Measurements from ENCODE around the gene KPNA3.
"Not testable (repeated sequence)": the region's sequence is repeated elsewhere in the genome, so short reads cannot be mapped to it uniquely, and the experiment has no call there.

KPNA3 gene

DNA sequence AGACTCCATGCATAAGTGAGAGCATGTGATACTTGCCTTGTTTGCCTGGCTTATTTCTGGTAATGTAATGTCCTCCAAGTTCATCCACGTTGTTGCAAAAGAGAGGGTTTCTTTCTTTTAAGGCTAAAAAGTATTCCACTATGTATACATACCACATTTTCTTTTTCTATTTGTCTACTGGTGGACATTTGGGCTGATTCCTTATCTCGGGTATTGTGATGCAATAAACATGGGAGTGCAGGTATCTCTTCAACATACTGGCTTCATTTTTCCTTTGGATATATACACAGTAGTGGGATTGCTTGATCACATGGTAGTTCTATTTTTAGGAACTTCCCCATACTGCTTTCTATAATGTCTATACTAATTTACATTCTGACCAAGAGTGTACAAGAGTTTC lies 51.6 kb downstream of the KPNA3 start:
- no peak for DNase-seq

DNA sequence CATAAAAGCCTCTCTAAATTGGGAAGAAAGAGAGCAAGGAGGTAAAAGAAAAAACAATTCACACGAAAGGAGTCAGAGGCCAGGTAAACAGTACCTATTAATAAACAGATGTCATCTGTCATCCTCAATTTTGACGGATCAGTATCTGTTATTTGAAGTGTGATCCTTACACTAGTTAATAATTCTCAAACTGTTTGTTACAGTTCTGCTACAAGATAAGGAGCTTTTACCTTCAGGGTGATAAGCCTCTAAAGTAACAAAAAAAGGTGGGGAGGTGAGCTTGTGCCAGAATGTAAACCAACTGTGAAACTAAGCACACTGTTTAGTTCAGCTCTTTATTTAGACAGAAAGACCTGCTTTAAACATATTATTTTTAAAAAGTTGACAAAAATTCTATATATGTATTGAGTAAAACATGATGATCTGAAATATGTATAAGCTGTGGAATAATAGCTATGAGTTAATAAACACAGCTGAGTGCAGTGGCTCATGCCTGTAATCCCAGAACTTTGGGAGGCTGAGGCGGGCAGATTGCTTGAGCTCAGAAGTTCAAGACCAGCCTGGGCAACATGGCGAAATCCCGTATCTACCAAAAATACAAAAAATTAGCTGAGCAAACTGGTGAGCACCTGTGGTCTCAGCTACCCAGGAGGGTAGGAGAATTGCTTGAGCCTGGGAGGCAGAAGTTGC lies 52.8 kb downstream of the KPNA3 start:
- DNase-seq, result no peak

DNA sequence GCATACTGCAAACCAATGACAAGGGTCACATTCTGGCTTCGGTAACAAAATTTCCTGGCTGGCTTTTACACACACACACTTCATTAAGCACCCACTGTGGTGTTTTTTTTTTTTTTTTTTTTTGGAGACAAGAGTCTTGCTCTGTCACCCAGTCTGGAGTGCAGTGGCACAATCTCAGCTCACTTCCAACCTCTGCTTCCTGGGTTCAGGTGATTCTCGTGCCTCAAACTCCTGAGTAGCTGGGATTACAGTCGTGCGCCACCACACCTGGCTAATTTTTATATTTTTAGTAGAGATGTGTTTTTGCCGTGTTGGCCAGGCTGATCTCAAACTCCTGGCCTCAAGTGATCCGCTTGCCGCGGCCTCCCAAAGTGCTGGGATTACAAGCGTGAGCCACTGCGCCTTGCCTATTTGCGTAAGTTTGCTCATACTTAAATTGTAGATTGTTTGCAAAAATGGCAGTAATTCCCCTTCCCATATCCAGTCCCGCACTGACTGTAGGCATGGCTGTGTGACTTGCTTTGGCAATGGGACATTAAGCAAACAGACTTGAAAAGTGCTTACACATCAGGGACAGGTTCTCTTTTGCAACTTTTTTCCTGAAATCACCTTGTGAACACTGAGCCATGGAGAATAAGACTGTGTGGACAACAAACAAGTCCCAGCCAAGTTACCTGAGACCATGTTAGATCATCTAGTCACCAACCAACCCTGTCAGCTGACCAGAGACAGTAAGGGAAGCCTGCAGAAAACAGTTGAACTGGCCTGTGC lies 59.1 kb downstream of the KPNA3 start:
- DNase-seq, result no peak

DNA sequence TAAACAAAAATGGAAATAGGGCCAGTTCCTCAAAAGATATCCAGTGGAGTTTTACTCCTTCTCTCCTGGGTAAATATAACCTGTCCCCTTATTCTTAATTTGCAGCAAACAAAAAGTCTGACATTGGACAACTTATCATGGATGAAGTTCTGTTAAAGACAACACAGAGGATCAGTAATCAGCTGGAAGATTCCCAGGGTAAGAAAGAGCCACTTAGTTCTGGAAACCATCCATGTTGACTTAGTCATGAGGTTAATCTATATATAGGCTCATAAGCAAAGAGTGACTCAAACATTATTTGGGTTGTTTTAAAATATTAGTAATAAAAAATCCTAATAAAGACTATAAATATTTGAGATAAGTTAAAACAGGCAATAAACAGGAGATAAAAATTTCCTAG lies 60.7 kb downstream of the KPNA3 start:
- DNase-seq, result no peak

DNA sequence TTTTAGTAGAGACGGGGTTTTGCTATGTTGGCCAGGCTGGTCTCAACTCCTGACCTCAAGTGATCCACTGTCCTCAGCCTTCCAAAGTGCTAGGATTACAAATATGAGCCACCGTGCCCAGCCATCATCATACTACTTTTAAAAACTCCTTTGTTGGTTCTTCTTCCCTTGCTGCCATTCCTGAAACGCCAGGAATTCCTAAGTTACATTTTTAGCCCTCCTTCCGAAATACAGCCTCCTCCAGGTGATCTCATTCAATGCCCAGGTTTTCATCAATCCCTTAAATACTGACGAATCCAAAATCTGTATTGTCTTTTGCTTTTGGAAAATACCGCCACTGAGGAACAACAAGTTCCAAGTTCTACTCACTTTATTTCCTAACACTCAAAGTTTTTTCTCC lies 75.9 kb downstream of the KPNA3 start:
- DNase-seq, result no peak

DNA sequence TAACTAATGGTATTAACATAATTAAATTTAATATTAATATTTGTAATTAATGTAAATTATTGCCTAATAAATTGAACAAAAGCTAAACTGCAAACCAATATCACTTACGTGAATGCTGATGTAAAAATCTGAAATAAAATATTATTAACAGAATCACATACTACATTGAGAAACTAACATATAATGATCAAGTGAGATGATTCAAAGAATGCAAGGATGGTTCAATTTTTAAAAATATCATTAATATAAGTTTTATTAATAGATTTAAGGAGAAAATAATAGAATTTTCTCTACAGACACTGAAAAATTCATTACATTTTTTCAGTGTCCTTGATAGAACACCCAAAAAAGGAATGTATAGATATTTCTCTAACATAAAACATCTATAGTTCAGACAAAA lies 77.7 kb downstream of the KPNA3 start:
- DNase-seq, result no peak

DNA sequence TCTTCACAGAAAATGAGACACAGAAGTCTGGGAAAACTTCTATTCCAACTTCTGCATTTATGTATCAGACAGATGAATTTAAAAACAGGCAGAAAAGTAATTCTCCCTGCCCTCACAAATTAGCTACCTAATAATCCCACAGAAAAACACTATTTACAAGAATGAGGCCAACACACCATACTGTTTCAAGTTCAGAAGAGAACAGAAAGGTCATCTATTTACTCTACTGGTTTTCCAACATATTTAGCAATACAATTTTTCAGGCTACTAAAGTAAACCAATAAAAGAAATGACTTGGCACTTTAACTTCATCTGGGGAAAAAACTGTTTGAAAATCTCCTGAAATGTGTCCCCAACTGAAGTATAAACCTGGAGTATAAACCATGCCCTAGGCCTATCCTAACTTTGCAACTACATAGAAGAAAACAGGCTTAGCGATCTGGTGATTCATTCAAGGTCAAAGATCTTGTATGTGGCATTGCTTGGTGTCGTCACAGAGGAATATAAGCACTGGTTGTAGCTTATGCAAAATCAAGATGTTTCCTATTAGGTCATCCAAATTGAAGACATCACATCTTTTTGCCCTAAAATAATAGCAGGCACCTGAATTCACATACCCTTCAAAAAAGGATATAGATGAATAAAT lies 81.1 kb downstream of the KPNA3 start:
- no peak for DNase-seq

DNA sequence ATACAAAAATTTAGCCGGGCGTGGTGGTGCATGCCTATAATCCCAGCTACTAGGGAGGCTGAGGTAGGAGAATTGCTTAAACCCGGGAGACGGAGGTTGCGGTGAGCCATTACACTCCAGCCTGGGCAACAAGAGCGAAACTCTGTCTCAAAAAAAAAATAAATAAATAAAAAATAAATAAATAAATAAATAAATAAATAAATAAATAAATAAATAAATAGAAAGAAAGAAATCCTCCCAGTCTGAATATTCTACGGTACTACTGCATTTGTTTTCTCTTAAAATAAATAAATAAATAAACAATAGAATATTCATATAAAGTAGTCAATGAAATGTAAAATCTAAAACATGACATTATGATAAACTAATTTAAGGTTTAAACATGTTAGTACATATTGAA lies 88.2 kb downstream of the KPNA3 start:
- not testable (repeated sequence) for DNase-seq

DNA sequence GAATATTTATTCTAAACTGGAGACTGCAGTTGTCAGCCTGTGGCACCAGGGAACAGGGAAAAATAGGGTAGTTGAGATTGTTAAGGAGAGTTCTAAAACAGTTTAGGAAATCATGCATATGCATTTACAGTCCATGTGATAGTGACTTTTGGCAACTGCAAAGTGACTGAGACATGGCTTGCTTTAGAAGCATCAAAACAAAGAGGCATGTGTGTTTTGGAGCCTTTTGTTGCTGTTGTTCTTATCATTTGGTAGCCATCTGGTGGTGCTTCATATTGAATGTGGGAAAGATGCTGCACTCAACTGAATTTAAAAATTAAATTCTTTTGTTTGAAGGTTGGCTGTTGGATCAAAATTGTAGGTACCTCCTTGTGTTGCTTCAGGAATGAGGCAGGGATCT lies 91.0 kb downstream of the KPNA3 start:
- no peak for DNase-seq

DNA sequence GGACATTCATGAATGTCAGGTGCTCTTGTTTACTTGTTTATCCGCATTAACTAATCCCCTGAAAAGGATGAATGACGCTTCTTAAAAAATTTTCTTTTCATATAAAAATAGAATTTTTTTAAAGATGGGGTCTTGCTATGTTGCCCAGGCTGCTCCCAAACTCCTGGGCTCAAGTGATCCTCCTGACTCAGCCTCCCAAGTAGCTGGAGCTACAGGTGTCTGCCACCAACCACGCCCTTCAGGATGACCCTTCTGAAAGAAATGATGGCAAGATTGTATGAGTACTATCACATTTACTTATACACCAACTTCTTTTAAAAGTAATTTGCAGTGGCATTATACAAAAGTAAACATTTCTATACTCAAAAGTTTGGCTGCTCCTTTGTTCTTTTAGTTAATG lies 95.0 kb downstream of the KPNA3 start:
- DNase-seq, result no peak

DNA sequence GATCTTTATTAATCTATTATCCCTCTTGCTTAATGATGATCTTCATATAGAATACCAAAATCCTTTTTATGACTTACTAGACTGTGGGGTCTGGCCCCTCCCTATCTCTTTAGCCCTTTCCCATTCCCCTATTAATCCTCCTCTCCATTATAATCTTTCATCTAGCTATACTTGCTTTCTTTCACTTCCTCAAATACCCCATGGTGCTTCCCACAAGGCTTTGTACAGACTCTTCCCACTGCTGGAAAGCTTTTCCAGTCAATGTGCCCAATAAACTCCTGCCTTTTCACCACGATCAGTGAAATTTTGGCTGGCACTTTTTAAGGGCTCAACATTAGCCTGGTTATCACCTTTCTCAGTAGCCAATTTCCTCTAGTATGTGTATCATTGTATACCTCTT lies 98.0 kb downstream of the KPNA3 start:
- no peak for DNase-seq

DNA sequence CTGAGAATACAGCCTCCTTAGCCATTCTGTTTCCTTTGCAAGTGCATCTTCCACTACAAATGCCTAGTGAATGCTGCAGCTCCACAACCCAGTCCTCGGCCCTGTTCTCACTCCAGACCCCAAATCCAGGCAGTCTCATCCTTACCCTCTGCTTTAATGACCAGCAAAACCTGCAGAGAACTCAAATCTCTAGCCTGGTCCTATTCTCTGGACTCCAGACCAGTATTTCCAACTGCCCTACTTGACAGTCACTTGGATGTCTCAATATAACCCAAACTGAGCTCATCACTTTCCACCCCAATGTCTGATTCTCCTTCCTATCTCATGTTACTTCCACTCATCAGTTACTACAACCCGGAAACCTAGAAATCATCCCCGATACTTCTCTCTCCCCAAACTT lies 98.6 kb downstream of the KPNA3 start:
- DNase-seq, result no peak

DNA sequence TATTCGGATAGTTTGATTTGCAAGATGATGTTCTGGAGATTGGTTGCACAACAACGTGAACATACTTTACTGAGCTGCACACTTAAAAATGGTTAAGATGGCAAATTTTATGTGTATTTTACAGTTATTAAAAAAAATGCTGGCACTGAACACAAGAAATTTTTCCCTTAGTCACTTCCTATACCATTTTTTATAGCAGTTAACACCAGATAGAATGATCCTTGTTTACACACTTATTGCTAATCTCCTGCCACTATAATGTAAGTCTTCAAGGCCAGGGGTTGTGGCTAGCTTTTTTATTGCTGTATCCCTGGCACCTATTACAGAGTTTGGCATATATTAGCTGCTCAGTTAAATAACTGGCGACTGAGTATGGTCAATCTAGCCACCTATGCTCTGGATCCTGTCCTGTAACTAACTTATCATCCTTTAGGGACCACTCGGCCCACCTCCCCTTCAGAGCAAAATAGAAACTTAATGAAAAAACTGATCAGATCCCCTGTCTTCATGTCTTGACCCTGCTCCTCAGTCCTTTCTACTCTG lies 99.2 kb downstream of the KPNA3 start:
- no peak for DNase-seq

DNA sequence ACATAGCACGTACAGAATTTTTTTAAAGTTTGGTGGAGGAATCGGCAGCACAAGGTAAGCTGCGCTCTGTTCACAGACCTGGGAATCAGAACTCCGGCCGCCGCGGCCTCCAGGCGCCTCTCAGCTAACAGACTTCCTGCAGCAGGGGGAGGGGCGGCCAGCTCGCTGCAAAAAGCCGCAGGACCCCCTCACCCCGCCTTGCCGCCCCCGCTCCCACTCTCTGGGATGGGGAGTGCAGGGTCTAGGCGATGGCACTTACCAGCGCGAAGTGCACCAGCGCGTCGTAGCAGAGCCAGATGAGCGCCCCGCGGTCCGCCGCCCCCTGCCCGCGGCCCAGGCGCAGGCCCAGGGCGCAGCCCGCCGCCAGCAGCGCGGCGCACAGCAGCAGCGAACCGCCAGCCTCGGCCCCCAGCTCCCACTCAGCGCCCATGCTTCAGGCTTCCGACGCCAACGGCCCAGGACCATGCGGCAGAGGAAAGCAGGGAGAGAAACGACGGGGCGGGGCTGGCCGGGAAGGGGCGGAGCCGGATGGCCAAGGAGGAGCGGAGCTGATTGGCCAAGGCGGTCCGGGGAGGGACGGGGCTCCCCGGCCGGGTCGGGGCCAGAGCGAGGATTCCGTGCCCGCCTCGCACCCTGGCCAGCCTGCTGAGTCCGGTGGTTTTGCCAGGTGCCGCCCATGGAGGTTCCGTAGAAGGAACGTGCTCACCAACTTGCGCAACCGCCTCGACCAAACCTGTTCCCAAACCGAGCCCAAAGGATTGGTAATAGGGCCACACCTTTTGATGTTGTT lies 101.3 kb downstream of the KPNA3 start, which contains the start of gene EBPL:
Gene EBPL (minus strand): TSS at position 492 of the 790 bp plus-strand sequence. CDS start 62 bp downstream, at position 430.
- peak; percentile 90 for DNase-seq

DNA sequence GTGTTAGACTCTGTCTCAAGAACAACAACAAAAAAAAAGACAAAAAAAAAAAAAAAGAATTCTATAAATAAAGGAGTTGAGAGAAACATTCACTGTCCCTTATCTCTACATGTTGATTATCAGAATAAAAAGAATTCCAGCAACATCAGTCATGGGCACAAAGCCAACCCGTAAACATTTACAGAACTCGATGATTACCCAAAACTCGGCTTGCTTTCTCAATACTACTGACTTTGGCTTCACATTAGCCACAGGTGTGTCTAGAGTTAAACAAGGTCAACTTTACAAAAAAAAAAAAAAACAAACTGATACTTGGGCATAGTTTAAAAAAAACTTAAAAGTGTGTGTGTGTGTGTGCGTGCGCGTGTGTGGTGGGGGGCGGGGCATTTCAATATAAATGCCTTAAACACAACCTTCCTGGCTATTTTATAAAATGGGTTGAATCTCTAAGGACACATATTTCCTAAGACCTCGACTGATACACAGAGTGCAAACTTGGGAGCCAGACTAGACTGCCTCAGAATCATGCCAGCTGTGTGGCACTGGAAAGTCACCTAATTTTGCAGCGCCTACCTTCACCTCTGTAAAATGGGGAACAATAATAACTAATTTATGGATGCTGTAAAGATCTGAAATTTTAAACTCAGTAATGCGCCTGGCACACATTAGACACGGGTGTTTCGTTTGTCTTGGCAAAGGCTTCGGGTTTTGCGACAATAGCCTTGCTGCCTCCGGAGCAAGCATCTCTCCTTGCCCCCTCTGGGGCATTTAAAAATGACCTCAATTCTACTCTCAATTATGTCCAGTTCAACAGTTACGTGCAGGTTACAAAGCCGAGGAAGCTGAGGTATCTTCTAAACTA lies 102.1 kb downstream of the KPNA3 start:
- no peak for DNase-seq

DNA sequence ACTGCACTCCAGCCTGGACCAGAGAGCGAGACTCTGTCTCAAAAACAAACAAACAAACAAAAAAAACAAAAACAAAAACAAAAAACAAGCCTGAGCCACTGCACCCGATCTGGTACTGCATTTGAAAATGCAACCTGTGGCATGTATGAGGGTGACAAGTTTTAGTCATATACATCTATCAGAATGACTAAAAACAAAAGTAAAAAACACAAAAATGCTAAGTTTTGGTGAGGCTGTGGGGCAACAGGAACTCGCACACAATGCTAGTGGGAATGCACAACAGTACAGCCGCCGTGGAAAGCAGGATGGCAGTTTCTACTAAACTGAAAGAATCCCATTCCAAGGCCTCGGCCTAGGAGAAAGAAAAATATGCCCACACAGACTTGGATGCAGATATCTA lies 109.0 kb downstream of the KPNA3 start:
- peak; percentile 16 for DNase-seq

DNA sequence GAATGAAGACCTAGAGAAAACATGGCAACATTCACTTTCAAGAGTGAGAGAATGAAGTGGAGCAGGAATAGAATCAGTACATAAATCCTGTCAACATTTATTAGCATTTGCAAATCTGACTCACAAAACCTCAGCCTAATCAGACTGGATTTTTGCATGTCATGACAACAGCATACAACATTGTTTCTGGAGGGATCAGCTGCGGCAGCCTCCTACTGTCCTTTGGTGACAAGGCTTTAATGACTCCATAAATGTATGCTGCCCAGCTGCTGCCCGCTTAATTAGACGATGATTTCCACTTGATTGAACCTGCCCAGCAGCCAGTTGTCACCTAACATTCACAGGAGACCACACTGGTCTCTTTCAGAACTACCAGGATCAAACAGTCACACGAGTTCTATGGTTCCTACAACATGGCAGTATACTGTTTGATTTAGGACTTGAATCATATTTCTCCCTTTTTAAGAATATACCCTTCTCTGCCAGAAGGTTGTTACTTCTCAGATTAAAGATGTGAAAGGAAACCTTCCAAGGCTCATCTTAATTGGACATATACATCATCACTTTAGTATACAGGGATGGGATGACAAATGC lies 110.5 kb downstream of the KPNA3 start:
- no peak for DNase-seq

DNA sequence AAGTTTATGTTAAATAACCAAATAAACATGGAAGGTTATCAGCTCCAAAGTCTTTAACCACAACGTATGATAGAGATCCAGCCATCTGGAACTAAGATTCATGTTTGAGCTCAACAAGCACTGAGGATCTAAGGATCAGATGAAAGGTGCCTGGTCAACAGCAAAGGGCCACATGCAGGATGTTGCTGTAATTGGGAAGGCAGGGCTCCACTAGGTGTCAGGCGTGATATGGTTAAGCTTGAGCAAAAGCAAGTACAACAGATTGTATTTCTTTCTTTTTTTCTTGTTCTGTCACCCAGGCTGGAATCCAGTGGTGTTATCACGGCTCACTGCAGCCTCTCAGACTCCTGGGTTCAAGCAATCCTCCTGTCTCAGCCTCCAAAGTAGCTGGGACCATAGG lies 113.2 kb downstream of the KPNA3 start:
- DNase-seq, result no peak

DNA sequence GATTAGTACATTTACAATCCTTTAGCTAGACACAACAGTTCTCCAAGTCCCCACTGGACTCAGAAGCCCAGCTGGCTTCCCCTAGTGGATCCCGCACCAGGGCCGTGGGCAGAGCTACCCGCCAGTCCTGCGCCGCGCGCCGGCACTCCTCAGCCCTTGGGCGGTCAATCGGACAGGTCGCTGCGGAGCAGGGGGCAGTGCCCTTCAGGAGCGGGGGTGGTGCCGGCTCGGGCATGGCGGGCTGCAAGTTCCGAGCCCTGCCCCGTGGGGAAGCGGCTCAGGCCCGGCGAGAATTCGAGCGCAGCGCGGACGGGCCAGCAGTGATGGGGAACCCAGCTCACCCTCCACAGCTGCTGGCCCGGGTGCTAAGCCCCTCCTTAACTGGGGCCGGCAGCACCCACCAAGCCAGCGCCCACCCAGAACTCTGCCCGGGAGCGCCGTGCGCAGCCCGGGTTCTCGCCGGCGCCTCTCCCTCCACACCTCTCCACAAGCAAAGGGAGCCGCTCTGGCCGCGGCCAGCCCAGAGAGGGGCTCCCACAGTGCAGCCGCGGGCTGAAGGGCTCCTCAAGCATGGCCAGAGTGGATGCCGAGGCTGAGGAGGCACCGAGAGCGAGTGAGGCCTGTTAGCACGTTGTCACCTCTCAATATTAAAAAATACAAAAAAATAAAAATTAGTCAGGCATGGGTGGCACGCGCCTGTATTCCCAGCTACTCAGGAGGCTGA lies 114.1 kb downstream of the KPNA3 start:
- no peak for DNase-seq

DNA sequence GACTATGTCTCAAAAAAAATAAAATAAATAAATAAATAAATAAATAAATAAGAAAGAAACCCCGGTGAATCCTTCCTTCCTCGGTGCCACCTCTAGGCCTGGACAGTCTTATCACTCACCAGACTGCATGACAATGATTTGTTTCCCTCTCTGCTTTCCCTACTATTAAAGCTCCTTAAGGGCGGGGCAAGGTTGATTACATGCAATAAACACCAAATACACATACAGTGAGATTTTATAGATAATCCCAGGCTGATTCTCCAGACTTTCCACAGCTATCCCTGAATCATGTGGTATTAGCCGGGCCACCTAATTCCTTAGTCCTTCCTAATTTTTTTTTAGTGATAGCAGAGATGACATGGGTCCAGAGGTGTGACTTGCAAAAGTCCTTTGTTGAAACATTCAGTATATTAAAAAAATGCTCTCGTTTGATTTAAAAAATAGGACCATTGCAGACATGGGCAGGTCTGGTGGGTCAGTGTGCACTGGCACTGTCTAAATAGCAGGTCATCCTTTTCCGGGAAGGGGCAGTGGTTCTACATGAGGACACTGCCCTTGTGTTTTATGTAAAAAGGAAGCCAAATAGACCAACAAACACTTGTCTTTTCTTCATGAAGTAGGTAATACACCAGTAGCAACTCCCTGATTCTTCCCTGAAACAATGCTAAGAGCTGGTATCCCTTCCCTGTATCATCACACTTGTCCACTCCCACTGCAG lies 115.7 kb downstream of the KPNA3 start:
- no peak for DNase-seq

All from activated naive CD4-positive, alpha-beta T cell treated with Interleukin-2 at 50 U/mL for 16 hours (primary cell).